H1 (cell line): ENCODE data around the gene EPHA8. TPM values are rescaled to one million over a fixed set of nuclear protein-coding genes. Genes with fewer than 3 reads are reported as not detected.

Source experiments
- CTCF ChIA-PET: fragments of 300-600 bp; sonication (Branson Sonifier 250); formaldehyde crosslinking; loops from one replicate; lab custom pipeline; 2021; ENCODE audit not compliant: partially characterized antibody; lab: Charles Lee
- POLR2A ChIA-PET: fragments of 300-600 bp; sonication (Branson Sonifier 250); formaldehyde crosslinking; loops from one replicate; lab custom pipeline; 2021; ENCODE audit warnings: inconsistent platforms; ENCODE audit not compliant: partially characterized antibody; lab: Charles Lee
- DNase-seq, 2 experiments: peaks; one replicate each; pipeline versions ENCODE4 v3.0.0 to v3.0.0-alpha.2; 2010 to 2022; ENCODE audit warnings: low spot score in 2 of 2, low read depth in 1 of 2, mixed read lengths in 1 of 2
- FAIRE-seq: peaks from 2 replicates; lab custom pipeline; 2011; peaks lifted over from hg19 to GRCh38; lab: Jason Lieb, UNC
- H2AFZ ChIP-seq: 2 replicates; pipeline ENCODE4 v1.8.1; 2012; ENCODE audit warnings: low read length, inconsistent platforms
- H2AK5ac ChIP-seq: 2 replicates; pipeline ENCODE4 v1.6.1; 2013; ENCODE audit warnings: low read depth, low read length
- H2BK120ac ChIP-seq: replicated peaks from 2 replicates; pipeline ENCODE3; 2013; ENCODE audit warnings: low read depth, low read length, inconsistent platforms
- H2BK12ac ChIP-seq: 2 replicates; pipeline ENCODE4 v1.6.1; 2013; ENCODE audit warnings: low read depth, low read length
- H2BK15ac ChIP-seq: 2 replicates; pipeline ENCODE4 v1.6.1; 2013; ENCODE audit warnings: low read length
- H2BK20ac ChIP-seq: 2 replicates; pipeline ENCODE4 v1.6.1; 2013; ENCODE audit warnings: low read length
- H2BK5ac ChIP-seq: 2 replicates; pipeline ENCODE4 v1.6.1; 2013; ENCODE audit warnings: low read depth, low read length
- H3K14ac ChIP-seq: 2 replicates; pipeline ENCODE4 v1.6.1; 2013; ENCODE audit warnings: inconsistent platforms; ENCODE audit not compliant: insufficient read length
- H3K18ac ChIP-seq: 2 replicates; pipeline ENCODE4 v1.6.1; 2013; ENCODE audit warnings: low read length; ENCODE audit errors: extremely low read depth
- H3K23ac ChIP-seq: 2 replicates; pipeline ENCODE4 v1.6.1; 2013; ENCODE audit warnings: inconsistent platforms; ENCODE audit not compliant: insufficient read length
- H3K23me2 ChIP-seq: 2 replicates; pipeline ENCODE4 v1.6.1; 2013; ENCODE audit warnings: low read depth, low read length
- H3K27ac ChIP-seq: 2 replicates; pipeline ENCODE4 v1.6.1; 2011; ENCODE audit warnings: low read depth, low read length, inconsistent platforms
- H3K27me3 ChIP-seq, 4 experiments: replicated peaks in 1 of 4; 1 replicate in 1 of 4; 2 replicates in 3 of 4; pipeline versions ENCODE4 v1.6.1 to v1.8.1; 2011 to 2013; ENCODE audit warnings: low read length in 3 of 4, mild to moderate bottlenecking in 3 of 4, inconsistent platforms in 2 of 4, mixed read lengths in 2 of 4, moderate library complexity in 1 of 4; ENCODE audit not compliant: control insufficient read depth in 3 of 4, insufficient read depth in 3 of 4; ENCODE audit errors: extremely low read depth in 1 of 4
- H3K36me3 ChIP-seq, 4 experiments: 2 replicates each; pipeline versions ENCODE4 v1.6.1 to v1.8.1; 2011 to 2013; ENCODE audit warnings: mild to moderate bottlenecking in 4 of 4, low read length in 3 of 4, moderate library complexity in 2 of 4, control low read depth in 1 of 4, inconsistent platforms in 1 of 4; ENCODE audit not compliant: insufficient read depth in 4 of 4, control insufficient read depth in 2 of 4
- H3K4ac ChIP-seq: replicated peaks from 2 replicates; pipeline ENCODE3; 2013; ENCODE audit warnings: low read length, low read depth, mixed read lengths, inconsistent platforms; ENCODE audit not compliant: insufficient read length
- H3K4me1 ChIP-seq, 4 experiments: replicated peaks in 1 of 4; 1 replicate in 1 of 4; 2 replicates in 3 of 4; pipeline versions ENCODE4 v1.6.1 to v1.8.1; 2011 to 2013; ENCODE audit warnings: low read length in 3 of 4, inconsistent platforms in 2 of 4, mixed read lengths in 1 of 4; ENCODE audit not compliant: insufficient read depth in 4 of 4, control insufficient read depth in 3 of 4
- H3K4me2 ChIP-seq, 2 experiments: 2 replicates each; pipeline versions ENCODE4 v1.6.1 to v1.8.1; 2011 to 2013; ENCODE audit warnings: low read depth in 2 of 2, low read length in 2 of 2, control low read depth in 1 of 2, inconsistent platforms in 1 of 2, mild to moderate bottlenecking in 1 of 2; ENCODE audit not compliant: insufficient read depth in 1 of 2
- H3K4me3 ChIP-seq, 4 experiments: fragments of 200-600, 300-600 bp in 1 of 4; sonication (generic), shearing (Covaris generic), sonication (Bioruptor Twin) in 1 of 4; 2 replicates each; pipeline versions ENCODE4 v1.5.1 to v1.8.1; 2011 to 2016; ENCODE audit warnings: low read length in 4 of 4, low read depth in 3 of 4, control low read depth in 2 of 4, inconsistent platforms in 2 of 4, mild to moderate bottlenecking in 2 of 4, mixed read lengths in 1 of 4, moderate library complexity in 1 of 4; ENCODE audit not compliant: insufficient read depth in 2 of 4; ENCODE audit errors: extremely low read depth in 1 of 4
- H3K56ac ChIP-seq: replicated peaks from 2 replicates; pipeline ENCODE3; 2013; ENCODE audit warnings: low read depth, mild to moderate bottlenecking, mixed read lengths, low read length, inconsistent platforms; ENCODE audit not compliant: insufficient read length
- H3K79me1 ChIP-seq: 2 replicates; pipeline ENCODE4 v1.6.1; 2013; ENCODE audit warnings: low read depth, low read length, control low read depth
- H3K79me2 ChIP-seq, 2 experiments: 2 replicates each; pipeline versions ENCODE4 v1.6.1 to v1.8.1; 2012 to 2013; ENCODE audit warnings: low read length in 2 of 2, mild to moderate bottlenecking in 2 of 2, inconsistent platforms in 1 of 2; ENCODE audit not compliant: insufficient read depth in 2 of 2, control insufficient read depth in 1 of 2
- H3K9ac ChIP-seq, 4 experiments: replicated peaks in 1 of 4; 1 replicate in 1 of 4; 2 replicates in 3 of 4; pipeline versions ENCODE4 v1.6.1 to v1.8.1; 2011 to 2013; ENCODE audit warnings: low read depth in 3 of 4, low read length in 3 of 4, control low read depth in 2 of 4, mild to moderate bottlenecking in 2 of 4, moderate library complexity in 2 of 4, inconsistent platforms in 1 of 4; ENCODE audit errors: extremely low read depth in 1 of 4
- H3K9me3 ChIP-seq, 2 experiments: 2 replicates each; pipeline versions ENCODE4 v1.6.1 to v1.8.1; 2012 to 2013; ENCODE audit warnings: mild to moderate bottlenecking in 2 of 2, moderate library complexity in 2 of 2, control low read depth in 1 of 2, inconsistent platforms in 1 of 2, low read depth in 1 of 2, low read length in 1 of 2, mixed read lengths in 1 of 2; ENCODE audit not compliant: insufficient read depth in 2 of 2
- H4K20me1 ChIP-seq, 2 experiments: replicated peaks in 1 of 2; 2 replicates each; pipeline versions ENCODE3 to v1.8.1; 2011 to 2013; ENCODE audit warnings: inconsistent platforms in 2 of 2, low read length in 2 of 2, mild to moderate bottlenecking in 1 of 2; ENCODE audit not compliant: insufficient read depth in 2 of 2, control insufficient read depth in 1 of 2
- H4K5ac ChIP-seq: 2 replicates; pipeline ENCODE4 v1.6.1; 2013; ENCODE audit warnings: low read length, low read depth, mixed read lengths, inconsistent platforms; ENCODE audit not compliant: insufficient read length
- H4K8ac ChIP-seq: 2 replicates; pipeline ENCODE4 v1.8.0; 2013; ENCODE audit warnings: mild to moderate bottlenecking, moderate library complexity, low read length, inconsistent platforms; ENCODE audit not compliant: insufficient read depth; ENCODE audit errors: extremely low read depth
- H4K91ac ChIP-seq: replicated peaks from 2 replicates; pipeline ENCODE3; 2013; ENCODE audit warnings: low read length, mixed read lengths, inconsistent platforms; ENCODE audit not compliant: insufficient read length
- CEBPB ChIP-seq: IDR thresholded peaks from 2 replicates; pipeline ENCODE4 v1.6.1; 2012; ENCODE audit warnings: low read depth, low read length
- KDM1A ChIP-seq: fragments of 200-600, 300-600 bp; sonication (generic); IDR thresholded peaks from 2 replicates; pipeline ENCODE4 v1.7.1; 2016; ENCODE audit warnings: mild to moderate bottlenecking, low read length, borderline replicate concordance
- RXRA ChIP-seq: IDR thresholded peaks from 2 replicates; pipeline ENCODE4 v1.6.1; 2011; ENCODE audit warnings: low read depth, mild to moderate bottlenecking, low read length, moderate library complexity; ENCODE audit not compliant: insufficient read depth
- SP1 ChIP-seq: IDR thresholded peaks from 2 replicates; pipeline ENCODE4 v1.6.1; 2011; ENCODE audit warnings: low read depth, low read length
- WGBS, 2 experiments: shearing (Covaris generic) in 1 of 2; methylation state at CpG; one replicate each; pipeline versions ENCODE4 v1.1.6 to v1.1.7; 2013 to 2015; ENCODE audit warnings: low lambda C conversion rate in 2 of 2, mixed read lengths in 2 of 2, inconsistent platforms in 1 of 2, low coverage in 1 of 2, missing lambda C conversion rate in 1 of 2; ENCODE audit not compliant: insufficient replicate concordance in 2 of 2, insufficient coverage in 1 of 2, insufficient read length in 1 of 2; ENCODE audit errors: extremely low coverage in 1 of 2, missing lambda C conversion rate in 1 of 2; 5-methylcytosine and 5-hydroxymethylcytosine counted together
- polyA plus RNA-seq, 7 experiments: library from polyadenylated mRNA; depleted of rRNA in 3 of 7; stranded (reverse) in 5 of 7; unstranded in 2 of 7; fragments of >200 nt in 5 of 7; fragments of 200-250 nt in 2 of 7; gene quantifications; 1 replicate in 5 of 7; 2 replicates in 1 of 7; 4 replicates in 1 of 7; pipeline versions ENCODE4 v1.2.1 to v1.2.3, GENCODE V29; 2011 to 2013; ENCODE audit warnings: missing spikeins in 2 of 7, mixed read lengths in 2 of 7
- total RNA-seq: library from RNA; stranded (reverse); fragmentation: NEBNext Ultra II Directional; extraction: Animal tissue kit (Norgen Biotek cat#: 25700); gene quantifications from 2 replicates; pipeline ENCODE4 v1.2.1, GENCODE V29; 2021

Gene EPHA8
- total and polyA plus RNA-seq, 2 of the 8 experiments (the other 6 are each of a cell fraction or from before 2014, with no cell fraction given) = 4.0 to 8.4 TPM

DNA sequence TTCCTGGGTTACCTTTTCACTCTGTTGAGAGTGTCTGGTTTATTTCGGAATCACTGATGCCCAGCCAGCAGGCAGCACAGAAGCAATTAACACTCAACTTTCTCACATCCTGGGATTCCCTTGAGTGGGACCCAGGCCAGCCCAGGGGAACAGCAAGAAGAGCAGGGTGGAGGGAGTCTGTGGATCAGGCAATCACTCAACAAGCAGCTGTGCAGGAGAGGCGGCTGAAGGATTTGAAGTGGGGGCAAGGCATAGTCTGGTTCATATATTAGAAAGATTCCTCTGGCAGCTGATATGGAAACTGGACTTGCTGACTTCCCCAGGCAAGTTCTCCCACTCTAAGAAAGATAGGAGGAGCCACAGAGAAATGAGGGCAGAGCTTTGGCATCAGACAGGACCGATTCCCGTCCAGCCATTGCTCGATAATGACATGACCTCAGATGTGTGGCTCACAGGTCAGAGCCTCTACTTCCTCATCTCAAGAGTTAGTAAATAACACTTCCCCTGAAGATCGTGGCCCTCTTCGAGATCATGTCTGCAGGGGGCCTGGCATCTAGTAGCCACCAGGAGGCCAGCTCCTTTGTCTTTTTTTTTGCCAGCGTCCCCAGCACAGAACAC lies 12.4 kb downstream of the EPHA8 start:
- Histone ChIP-seq H2AK5ac (no peak overlapping the region), H3K4me2 (no peak overlapping the region), H3K27ac (no peak overlapping the region), H3K79me2 (peaks cover 0 to 8% of the 10 kb centered on the region in 2 experiments; a peak in 2 of 4 replicates), H4K91ac (no peak overlapping the region), H3K27me3 (no peaks in the 10 kb centered on the region), H3K4me1 (peaks cover 0 to 7% (median 1%) of the 10 kb centered on the region in 4 experiments; a peak in 3 of 7 replicates), H4K8ac (no peak overlapping the region), H3K18ac (no peak overlapping the region), H3K23ac (no peak overlapping the region), H4K5ac (no peak overlapping the region), H3K4ac (no peak overlapping the region), H3K9me3 (peaks cover 13 to 15% of the 10 kb centered on the region in 2 experiments), H2BK120ac (no peak overlapping the region), H2BK5ac (no peak overlapping the region), H2BK15ac (no peak overlapping the region), H2AFZ (no peak overlapping the region), H3K23me2 (peaks cover 10% of the 10 kb centered on the region; the same call in 1 of the 2 replicates), H3K14ac (no peak overlapping the region), H3K79me1 (no peaks in the 10 kb centered on the region; the same call in 1 of the 2 replicates), H4K20me1 (peaks cover 2 to 18% of the 10 kb centered on the region in 2 experiments), H3K4me3 (no peak overlapping the region), H2BK20ac (no peak overlapping the region), H3K56ac (no peak overlapping the region), H3K36me3 (peaks cover 0 to 8% (median 0%) of the 10 kb centered on the region in 4 experiments; a peak in 1 of 8 replicates), H3K9ac (no peak overlapping the region), H2BK12ac (no peak overlapping the region)
- POLR2A ChIA-PET = interaction anchor here (1.2 kb wide), 1 partner anchor 8 kb away, joined by 3 read pairs; no protein-coding TSS in a partner anchor
- DNase-seq (no peak), FAIRE-seq (no peak)
- TF ChIP-seq SP1 = no peak
- TF ChIP-seq RXRA = no peak
- no peak for TF ChIP-seq CEBPB
- TF ChIP-seq KDM1A = no peak
- CTCF ChIA-PET = interaction anchor here (0.6 to 1.7 kb wide), 6 partner anchors 33 to 354 kb away, joined by 3 to 6 read pairs (median 3); no protein-coding TSS in a partner anchor
- 87% methylated on average over 7 of the region's 8 CpGs; no CpG with 5 or more reads in 1 of the 2 experiments for WGBS, 2 experiments
